Activated T-helper 17 cell treated with anti-CD3 and anti-CD28 coated beads, Interleukin-2, amount 50 U/mL, for 72 hours (primary cell): Measurements from ENCODE around the gene HEPACAM. TPM values are rescaled to one million over a fixed set of nuclear protein-coding genes. Genes with fewer than 3 reads are reported as not detected.
"Not testable (repeated sequence)": the region's sequence is repeated elsewhere in the genome, so short reads cannot be mapped to it uniquely, and the experiment has no call there.

ENCODE experiments used
- ATAC-seq: fragments of 150-1000 bp; cut with Tn5 transposase; replicated peaks from 2 replicates; pipeline ENCODE4 v1.10.0; 2021; ENCODE audit warnings: mild to moderate bottlenecking, moderate library complexity
- H3K27ac Mint-ChIP-seq: one replicate; pipeline ENCODE4 v1.8.0; 2022; ENCODE audit warnings: mixed read lengths
- H3K27me3 Mint-ChIP-seq: one replicate; pipeline ENCODE4 v1.8.0; 2022; ENCODE audit warnings: mixed read lengths
- H3K36me3 Mint-ChIP-seq: one replicate; pipeline ENCODE4 v1.8.0; 2022; ENCODE audit warnings: low read depth, mild to moderate bottlenecking, mixed read lengths
- H3K4me1 Mint-ChIP-seq: one replicate; pipeline ENCODE4 v1.8.0; 2022; ENCODE audit warnings: mixed read lengths
- H3K4me3 Mint-ChIP-seq: one replicate; pipeline ENCODE4 v1.8.0; 2022; ENCODE audit warnings: mild to moderate bottlenecking, mixed read lengths
- H3K9me3 Mint-ChIP-seq: one replicate; pipeline ENCODE4 v1.8.0; 2022; ENCODE audit warnings: mixed read lengths
- total RNA-seq, 2 donors: library from RNA; stranded (reverse); gene quantifications; one replicate each; pipeline ENCODE4 v1.2.3, GENCODE V29; 2022

HEPACAM gene, protein sequence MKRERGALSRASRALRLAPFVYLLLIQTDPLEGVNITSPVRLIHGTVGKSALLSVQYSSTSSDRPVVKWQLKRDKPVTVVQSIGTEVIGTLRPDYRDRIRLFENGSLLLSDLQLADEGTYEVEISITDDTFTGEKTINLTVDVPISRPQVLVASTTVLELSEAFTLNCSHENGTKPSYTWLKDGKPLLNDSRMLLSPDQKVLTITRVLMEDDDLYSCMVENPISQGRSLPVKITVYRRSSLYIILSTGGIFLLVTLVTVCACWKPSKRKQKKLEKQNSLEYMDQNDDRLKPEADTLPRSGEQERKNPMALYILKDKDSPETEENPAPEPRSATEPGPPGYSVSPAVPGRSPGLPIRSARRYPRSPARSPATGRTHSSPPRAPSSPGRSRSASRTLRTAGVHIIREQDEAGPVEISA
- total RNA-seq: not detected

- Mint-ChIP-seq H3K36me3 (no peaks in the 10 kb centered on the region), H3K27ac (no peak within 1 kb of the TSS), H3K9me3 (no peaks in the 10 kb centered on the region), H3K4me3 (no peak within 1 kb of the TSS), H3K27me3 (peaks cover 5% of the 10 kb centered on the region), H3K4me1 (peaks cover 1% of the 10 kb centered on the region)
- no peak for ATAC-seq
Measured at GRCh38 chr11:124935548-124936514, at the start of gene HEPACAM. Gene HEPACAM, minus strand, starts transcription at chr11:124936047. Its CDS starts 41 bp downstream, at chr11:124936006.

- Mint-ChIP-seq H3K4me1 (no peaks in the 10 kb centered on the region), H3K36me3 (peaks cover 71% of the 10 kb centered on the region)
- ATAC-seq: no peak
Measured at GRCh38 chr11:124984512-124984854, 48.6 kb upstream of the HEPACAM start.

GRCh38 chr11:124983674-124984511 lies 48.0 kb upstream of the HEPACAM start:
- Mint-ChIP-seq H3K27ac (no peak overlapping the region), H3K36me3 (peaks cover 68% of the 10 kb centered on the region), H3K9me3 (peaks cover 22% of the 10 kb centered on the region), H3K27me3 (no peaks in the 10 kb centered on the region), H3K4me1 (no peaks in the 10 kb centered on the region), H3K4me3 (no peak overlapping the region)
- ATAC-seq: no peak

More at GRCh38 chr11:124984512-124984854, 48.6 kb upstream of the HEPACAM start:
- H3K27me3 Mint-ChIP-seq: no peaks in the 10 kb centered on the region
- no peak overlapping the region for H3K4me3 Mint-ChIP-seq
- H3K27ac Mint-ChIP-seq: no peak overlapping the region
- H3K9me3 Mint-ChIP-seq: peaks cover 17% of the 10 kb centered on the region

DNA sequence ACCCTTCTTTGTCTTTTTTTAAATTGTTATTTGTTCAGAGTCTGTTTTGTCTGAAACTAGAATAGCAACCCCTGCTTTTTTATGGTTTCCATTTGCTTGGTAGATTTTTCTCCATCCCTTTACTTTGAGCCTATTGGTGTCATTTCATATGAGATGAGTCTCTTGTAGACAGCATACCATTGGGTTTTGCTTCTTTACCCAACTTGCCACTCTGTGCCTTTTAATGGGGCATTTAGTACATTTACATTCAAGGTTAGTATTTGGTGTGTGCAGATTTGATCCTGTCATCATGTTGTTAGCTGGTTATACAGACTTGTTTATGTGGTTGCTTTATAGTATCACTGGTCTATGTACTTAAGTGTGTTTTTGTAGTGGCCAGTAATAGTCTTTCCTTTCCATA lies 46.2 kb upstream of the HEPACAM start:
- Mint-ChIP-seq H3K27ac (no peak overlapping the region), H3K9me3 (peaks cover 27% of the 10 kb centered on the region), H3K27me3 (no peaks in the 10 kb centered on the region), H3K4me1 (no peaks in the 10 kb centered on the region), H3K36me3 (peaks cover 49% of the 10 kb centered on the region), H3K4me3 (no peak overlapping the region)
- no peak for ATAC-seq

DNA sequence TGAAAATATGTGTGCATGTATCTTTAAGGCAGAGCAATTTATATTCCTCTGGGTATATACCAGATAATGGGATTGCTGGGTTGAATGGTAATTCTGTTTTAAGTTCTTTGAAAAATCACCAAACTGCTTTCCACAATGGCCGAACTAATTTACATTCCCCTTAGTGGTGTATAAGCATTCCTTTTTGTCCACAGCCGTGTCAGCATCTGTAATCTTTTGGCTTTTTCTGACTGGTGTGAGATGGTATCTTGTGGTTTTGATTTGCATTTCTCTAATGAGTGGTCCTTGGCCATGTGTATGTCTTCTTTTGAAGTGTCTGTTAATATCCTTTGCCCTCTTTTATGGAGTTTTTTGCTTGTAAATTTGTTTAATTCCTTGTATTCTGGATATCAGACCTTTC lies 42.5 kb upstream of the HEPACAM start:
- ATAC-seq: no peak
- H3K9me3 Mint-ChIP-seq: peaks cover 27% of the 10 kb centered on the region
- no peak overlapping the region for H3K27ac Mint-ChIP-seq
- H3K4me1 Mint-ChIP-seq: no peaks in the 10 kb centered on the region
- H3K4me3 Mint-ChIP-seq: no peak overlapping the region
- H3K27me3 Mint-ChIP-seq: no peaks in the 10 kb centered on the region
- H3K36me3 Mint-ChIP-seq: peaks cover 38% of the 10 kb centered on the region

DNA sequence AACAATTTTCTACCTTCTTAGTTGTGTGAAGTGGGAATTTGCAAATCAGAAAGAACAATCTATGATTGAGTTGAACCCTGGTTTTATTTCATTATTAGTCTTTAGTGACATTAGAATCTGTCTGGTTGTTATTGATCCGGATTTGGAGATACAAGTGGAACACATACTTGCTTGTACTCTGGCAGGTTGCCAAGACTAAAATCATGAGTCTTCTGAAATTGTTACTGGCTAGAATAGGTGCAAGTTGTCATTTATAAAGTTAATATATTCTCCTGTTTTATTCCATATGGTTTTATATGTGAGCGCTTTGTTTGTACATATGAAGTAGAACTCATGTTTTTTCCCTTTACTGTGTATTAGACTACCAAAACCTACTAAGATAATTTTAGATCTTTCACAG lies 41.2 kb upstream of the HEPACAM start:
- Mint-ChIP-seq H3K27ac (no peak overlapping the region), H3K36me3 (peaks cover 25% of the 10 kb centered on the region), H3K27me3 (no peaks in the 10 kb centered on the region), H3K9me3 (peaks cover 20% of the 10 kb centered on the region), H3K4me1 (no peaks in the 10 kb centered on the region), H3K4me3 (no peak overlapping the region)
- ATAC-seq: no peak

GRCh38 chr11:124976531-124976930 lies 40.7 kb upstream of the HEPACAM start:
- Mint-ChIP-seq H3K36me3 (peaks cover 20% of the 10 kb centered on the region), H3K27ac (no peak overlapping the region), H3K4me1 (no peaks in the 10 kb centered on the region), H3K9me3 (peaks cover 18% of the 10 kb centered on the region), H3K4me3 (no peak overlapping the region), H3K27me3 (no peaks in the 10 kb centered on the region)
- no peak for ATAC-seq

DNA sequence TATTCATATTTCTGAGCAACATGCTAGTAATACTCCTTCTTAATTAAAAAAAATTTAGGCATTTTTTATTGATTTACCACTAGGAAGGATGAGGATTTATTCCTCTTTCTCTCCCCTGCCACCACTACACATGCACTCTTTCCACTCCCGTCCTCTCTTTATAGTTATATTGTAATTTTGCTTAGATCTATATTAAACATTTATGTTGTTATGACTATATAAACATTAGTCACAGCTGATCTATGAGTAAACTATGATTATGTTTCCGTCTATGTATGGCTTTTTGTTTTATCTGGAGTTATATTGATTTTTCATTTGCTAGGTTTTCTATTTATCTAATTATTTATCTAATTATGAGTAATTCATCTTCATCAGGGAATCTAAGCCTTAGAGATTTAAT lies 36.0 kb upstream of the HEPACAM start:
- no peak overlapping the region for H3K4me3 Mint-ChIP-seq

DNA sequence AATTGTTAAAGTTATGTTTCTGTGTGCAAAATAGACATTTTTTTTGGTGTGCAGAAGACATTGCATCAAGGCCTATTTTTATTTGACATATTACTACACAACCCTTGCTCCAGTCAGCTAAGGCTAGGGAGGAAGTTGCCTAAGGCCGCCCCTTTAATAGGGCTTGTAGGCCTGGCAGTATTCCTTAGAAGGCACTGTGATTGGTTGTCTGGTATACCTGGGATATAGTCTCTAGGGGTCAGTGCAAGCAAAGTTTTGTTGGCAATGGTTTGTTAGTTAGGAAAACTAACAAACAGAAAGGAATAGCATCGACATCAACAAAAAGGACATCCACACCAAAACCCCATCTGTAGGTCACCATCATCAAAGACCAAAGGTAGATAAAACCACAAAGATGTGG lies 35.1 kb upstream of the HEPACAM start:
- no peak overlapping the region for H3K27ac Mint-ChIP-seq
- ATAC-seq: no peak

More for the DNA sequence above, 36.0 kb upstream of the HEPACAM start:
- Mint-ChIP-seq H3K4me1 (no peaks in the 10 kb centered on the region), H3K9me3 (no peaks in the 10 kb centered on the region), H3K36me3 (no peaks in the 10 kb centered on the region), H3K27ac (no peak overlapping the region), H3K27me3 (no peaks in the 10 kb centered on the region)
- ATAC-seq: no peak

DNA sequence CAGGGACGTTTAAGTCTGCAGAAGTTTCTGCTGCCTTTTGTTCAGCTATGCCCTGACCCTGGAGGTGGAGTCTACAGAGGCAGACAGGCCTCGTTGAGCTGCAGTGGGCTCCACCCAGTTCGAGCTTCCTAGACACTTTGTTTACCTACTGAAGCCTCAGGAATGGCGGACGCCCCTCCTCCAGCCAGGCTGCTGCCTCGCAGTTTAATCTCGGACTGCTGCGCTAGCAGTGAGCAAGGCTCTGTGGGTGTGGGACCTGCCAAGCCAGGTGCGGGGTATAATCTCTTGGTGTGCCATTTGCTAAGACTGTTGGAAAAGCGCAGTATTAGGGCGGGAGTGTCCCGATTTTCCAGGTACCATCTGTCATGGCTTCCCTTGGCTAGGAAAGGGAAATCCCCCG lies 32.4 kb upstream of the HEPACAM start:
- H3K36me3 Mint-ChIP-seq, H3K4me1 Mint-ChIP-seq, H3K4me3 Mint-ChIP-seq, H3K9me3 Mint-ChIP-seq, ATAC-seq, H3K27ac Mint-ChIP-seq, H3K27me3 Mint-ChIP-seq: not testable (repeated sequence)

More for the DNA sequence above, 35.1 kb upstream of the HEPACAM start:
- no peaks in the 10 kb centered on the region for H3K27me3 Mint-ChIP-seq
- no peaks in the 10 kb centered on the region for H3K36me3 Mint-ChIP-seq
- no peak overlapping the region for H3K4me3 Mint-ChIP-seq
- no peaks in the 10 kb centered on the region for H3K4me1 Mint-ChIP-seq
- no peaks in the 10 kb centered on the region for H3K9me3 Mint-ChIP-seq

GRCh38 chr11:124961972-124962609 lies 26.2 kb upstream of the HEPACAM start:
- no peaks in the 10 kb centered on the region for H3K9me3 Mint-ChIP-seq
- no peak overlapping the region for H3K4me3 Mint-ChIP-seq
- no peaks in the 10 kb centered on the region for H3K4me1 Mint-ChIP-seq
- H3K27ac Mint-ChIP-seq: no peak overlapping the region
- no peaks in the 10 kb centered on the region for H3K27me3 Mint-ChIP-seq
- peak; percentile 80 for ATAC-seq
- H3K36me3 Mint-ChIP-seq: no peaks in the 10 kb centered on the region

DNA sequence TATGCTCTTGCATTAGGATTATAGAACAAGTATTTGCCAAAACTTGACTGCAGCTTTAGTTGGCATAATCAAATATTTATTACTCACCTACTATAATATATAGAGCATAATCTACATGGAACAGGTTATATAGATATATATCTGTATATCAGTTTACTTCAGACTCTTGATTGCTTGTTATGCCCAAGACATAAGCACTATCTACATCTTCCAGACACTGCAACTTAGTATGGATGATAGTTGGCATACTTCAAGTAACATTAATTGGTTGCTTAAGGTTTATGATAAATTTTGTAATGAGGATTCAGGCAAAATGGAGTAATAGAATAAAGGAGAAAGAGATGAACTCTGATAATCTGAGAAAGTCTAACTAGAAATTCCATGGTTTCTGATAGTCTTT lies 19.2 kb upstream of the HEPACAM start:
- no peak overlapping the region for H3K27ac Mint-ChIP-seq
- H3K27me3 Mint-ChIP-seq: no peaks in the 10 kb centered on the region
- no peaks in the 10 kb centered on the region for H3K9me3 Mint-ChIP-seq
- no peak overlapping the region for H3K4me3 Mint-ChIP-seq
- no peaks in the 10 kb centered on the region for H3K36me3 Mint-ChIP-seq
- H3K4me1 Mint-ChIP-seq: no peaks in the 10 kb centered on the region
- ATAC-seq: no peak

GRCh38 chr11:124954590-124954955 lies 18.7 kb upstream of the HEPACAM start:
- no peaks in the 10 kb centered on the region for H3K4me1 Mint-ChIP-seq
- no peaks in the 10 kb centered on the region for H3K36me3 Mint-ChIP-seq
- no peak overlapping the region for H3K4me3 Mint-ChIP-seq
- ATAC-seq: no peak
- no peak overlapping the region for H3K27ac Mint-ChIP-seq
- no peaks in the 10 kb centered on the region for H3K9me3 Mint-ChIP-seq
- H3K27me3 Mint-ChIP-seq: no peaks in the 10 kb centered on the region
